ENCODE data around the gene TEDC2.

DNA sequence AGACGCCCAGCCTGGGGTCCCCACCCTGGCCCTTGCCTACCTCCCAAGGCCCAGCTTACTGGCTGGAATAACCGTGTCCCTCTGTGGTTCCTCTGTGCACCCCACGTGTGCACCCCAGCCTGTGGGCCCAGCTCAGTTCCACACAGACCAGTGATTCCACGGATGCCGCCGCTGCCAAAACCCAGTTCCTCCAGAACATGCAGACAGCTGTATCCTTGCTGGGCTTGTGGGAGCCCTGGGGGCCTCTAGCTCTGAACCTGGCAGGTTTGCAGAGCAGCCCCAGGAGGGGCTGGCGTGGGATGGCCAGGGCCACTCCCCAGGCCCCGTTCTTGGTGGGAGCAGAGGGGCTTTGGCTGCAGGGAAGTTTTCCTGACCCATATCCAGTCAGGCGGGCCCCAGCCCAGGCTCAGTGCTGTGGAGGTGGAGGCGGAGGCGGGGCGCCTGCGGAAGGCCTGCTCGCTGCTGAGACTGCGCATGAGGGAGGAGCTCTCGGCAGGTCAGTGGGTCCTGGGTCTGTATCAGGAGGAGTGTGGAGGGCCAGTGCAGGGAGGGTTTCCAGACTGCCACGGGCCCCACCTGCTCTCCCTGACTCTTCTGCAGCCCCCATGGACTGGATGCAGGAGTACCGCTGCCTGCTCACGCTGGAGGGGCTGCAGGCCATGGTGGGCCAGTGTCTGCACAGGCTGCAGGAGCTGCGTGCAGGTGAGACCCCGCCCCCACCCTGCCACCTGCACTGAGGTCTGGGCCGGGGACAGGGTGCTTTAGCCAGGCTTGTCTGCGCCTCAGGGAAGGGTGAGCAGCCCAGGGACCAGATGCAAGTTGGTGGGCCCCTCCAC, 2.3 kb downstream of the TEDC2 start:
- TF ChIP-seq, protein P1, sequence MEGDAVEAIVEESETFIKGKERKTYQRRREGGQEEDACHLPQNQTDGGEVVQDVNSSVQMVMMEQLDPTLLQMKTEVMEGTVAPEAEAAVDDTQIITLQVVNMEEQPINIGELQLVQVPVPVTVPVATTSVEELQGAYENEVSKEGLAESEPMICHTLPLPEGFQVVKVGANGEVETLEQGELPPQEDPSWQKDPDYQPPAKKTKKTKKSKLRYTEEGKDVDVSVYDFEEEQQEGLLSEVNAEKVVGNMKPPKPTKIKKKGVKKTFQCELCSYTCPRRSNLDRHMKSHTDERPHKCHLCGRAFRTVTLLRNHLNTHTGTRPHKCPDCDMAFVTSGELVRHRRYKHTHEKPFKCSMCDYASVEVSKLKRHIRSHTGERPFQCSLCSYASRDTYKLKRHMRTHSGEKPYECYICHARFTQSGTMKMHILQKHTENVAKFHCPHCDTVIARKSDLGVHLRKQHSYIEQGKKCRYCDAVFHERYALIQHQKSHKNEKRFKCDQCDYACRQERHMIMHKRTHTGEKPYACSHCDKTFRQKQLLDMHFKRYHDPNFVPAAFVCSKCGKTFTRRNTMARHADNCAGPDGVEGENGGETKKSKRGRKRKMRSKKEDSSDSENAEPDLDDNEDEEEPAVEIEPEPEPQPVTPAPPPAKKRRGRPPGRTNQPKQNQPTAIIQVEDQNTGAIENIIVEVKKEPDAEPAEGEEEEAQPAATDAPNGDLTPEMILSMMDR (IDR thresholded peaks at IDR 0.05), result no peak
- no peak for TF ChIP-seq ZFX (IDR thresholded peaks at IDR 0.05; ENCODE audit: borderline replicate concordance)

All from 22Rv1 (cell line).